PC-9 (cell line): ENCODE results near the gene PTX3. TPM values are rescaled to one million over a fixed set of nuclear protein-coding genes. Genes with fewer than 3 reads are reported as not detected.

Source experiments
- BruUV-seq: library from RNA; stranded (reverse); fragments of 400-500 nt; replicated peaks from 2 replicates; lab custom pipeline; 2021; lab: Mats Ljungman, UMichigan
- CTCF ChIA-PET: fragments of 300-600 bp; sonication (Branson Sonifier 250); formaldehyde crosslinking; loops from one replicate; lab custom pipeline; 2022; ENCODE audit warnings: antibody characterized with exemption; lab: Charles Lee
- POLR2A ChIA-PET: fragments of 300-600 bp; sonication (Branson Sonifier 250); formaldehyde crosslinking; loops from one replicate; lab custom pipeline; 2022; ENCODE audit warnings: antibody characterized with exemption; ENCODE audit not compliant: unreplicated experiment; lab: Charles Lee
- DNase-seq, 2 experiments: peaks; one replicate each; pipeline versions ENCODE4 v3.0.0 to v3.0.0-alpha.2; 2015 to 2022; ENCODE audit warnings: mixed read lengths in 1 of 2
- H2AFZ ChIP-seq: fragments of 200-600 bp; sonication (generic); 2 replicates; pipeline ENCODE4 v1.8.1; 2017; ENCODE audit warnings: antibody characterized with exemption
- H3F3A ChIP-seq: fragments of 200-600 bp; sonication (generic); 2 replicates; pipeline ENCODE4 v1.8.1; 2017; ENCODE audit warnings: antibody characterized with exemption, mild to moderate bottlenecking, low read depth; ENCODE audit not compliant: insufficient read depth
- H3K27ac ChIP-seq: fragments of 200-600 bp; sonication (generic); 2 replicates; pipeline ENCODE4 v1.6.1; 2016; ENCODE audit warnings: mixed run types
- H3K27me3 ChIP-seq: fragments of 200-600 bp; sonication (generic); 2 replicates; pipeline ENCODE4 v1.6.1; 2016; ENCODE audit warnings: low read depth, mixed run types; ENCODE audit not compliant: insufficient read depth
- H3K36me3 ChIP-seq: fragments of 200-600 bp; sonication (generic); 2 replicates; pipeline ENCODE4 v1.6.1; 2016; ENCODE audit warnings: low read depth, mixed run types
- H3K4me1 ChIP-seq: fragments of 200-600 bp; sonication (generic); replicated peaks from 2 replicates; pipeline ENCODE4 v1.6.1; 2016; ENCODE audit warnings: mixed run types; ENCODE audit not compliant: insufficient read depth
- H3K4me2 ChIP-seq: fragments of 200-600 bp; sonication (generic); 2 replicates; pipeline ENCODE4 v1.6.1; 2017; ENCODE audit warnings: mixed run types
- H3K4me3 ChIP-seq: fragments of 200-600 bp; sonication (generic); 2 replicates; pipeline ENCODE4 v1.6.1; 2016; ENCODE audit warnings: mixed run types
- H3K79me2 ChIP-seq: fragments of 200-600 bp; sonication (generic); 2 replicates; pipeline ENCODE4 v1.6.1; 2017; ENCODE audit warnings: low read depth, mixed run types
- H3K9me2 ChIP-seq: fragments of 200-600 bp; sonication (generic); 2 replicates; pipeline ENCODE4 v1.8.1; 2017; ENCODE audit warnings: mild to moderate bottlenecking; ENCODE audit not compliant: insufficient read depth
- H3K9me3 ChIP-seq: fragments of 200-600 bp; sonication (generic); 2 replicates; pipeline ENCODE4 v1.8.1; 2016; ENCODE audit warnings: low read depth; ENCODE audit not compliant: insufficient read depth
- H4K20me1 ChIP-seq: fragments of 200-600 bp; sonication (generic); 2 replicates; pipeline ENCODE4 v1.8.1; 2017; ENCODE audit not compliant: insufficient read depth
- CTCF ChIP-seq: fragments of 200-600 bp; sonication (generic); conservative IDR thresholded peaks from 2 replicates; pipeline ENCODE4 v1.6.1; 2017; ENCODE audit warnings: mixed run types, antibody characterized with exemption, mild to moderate bottlenecking, moderate library complexity
- EZH2 ChIP-seq: fragments of 200-600 bp; sonication (generic); IDR thresholded peaks from 2 replicates; pipeline ENCODE4 v1.8.0; 2017; ENCODE audit warnings: antibody characterized with exemption, low read depth
- intact Hi-C: fragments of 100-400 bp; cut with micrococcal nuclease; formaldehyde crosslinking; loops from one replicate; pipeline ENCODE4 v1.10.0; 2022; ENCODE audit not compliant: unreplicated experiment
- total RNA-seq: library from RNA; stranded (reverse); gene quantifications from 2 replicates; pipeline ENCODE4 v1.2.3, GENCODE V29; 2021

Gene PTX3
- total RNA-seq, 1 experiment from 2014 or later: 0.59 TPM

- ChIA-PET POLR2A (interaction anchor here (0.5 kb wide), 1 partner anchor 272 kb away, joined by 3 read pairs; no protein-coding TSS in a partner anchor), CTCF (no interaction called here)
- H3K27ac ChIP-seq: no peak overlapping the region
These were observed 9.2 kb downstream of the PTX3 start for GRCh38 chr3:157445857-157446256.

GRCh38 chr3:157447026-157447694, 10.5 kb downstream of the PTX3 start:
- no peaks in the 10 kb centered on the region for H3K9me3 ChIP-seq
- no TSS peak for BruUV-seq
- no peaks in the 10 kb centered on the region for H4K20me1 ChIP-seq
- peak; percentile 70 for TF ChIP-seq CTCF
- TF ChIP-seq EZH2: no peak
- no peak overlapping the region for H3K4me2 ChIP-seq
- no peak overlapping the region for H3K4me3 ChIP-seq
- no peak overlapping the region for H2AFZ ChIP-seq
- H3K79me2 ChIP-seq: no peaks in the 10 kb centered on the region
- 0 out of 2 replicates have a peak, but pooled peaks cover 5% of the 10 kb centered on the region for H3K36me3 ChIP-seq
- no peak for DNase-seq
- H3K4me1 ChIP-seq: peaks cover 18% of the 10 kb centered on the region
- H3F3A ChIP-seq: 0 out of 2 replicates have a peak, but pooled peaks cover 5% of the 10 kb centered on the region
- no peaks in the 10 kb centered on the region for H3K9me2 ChIP-seq
- no peaks in the 10 kb centered on the region for H3K27me3 ChIP-seq
- ChIA-PET POLR2A (interaction anchor here (0.7 kb wide), 1 partner anchor 308 kb away, joined by 17 read pairs; no protein-coding TSS in a partner anchor), CTCF (interaction anchor here (0.7 kb wide), 1 partner anchor 240 kb away, joined by 7 read pairs; no protein-coding TSS in a partner anchor)
- intact Hi-C loops: loop anchor here (1.0 kb wide), 2 partner anchors 243 to 287 kb away; partner anchors contain the start of gene CCNL1
- no peak overlapping the region for H3K27ac ChIP-seq

More at GRCh38 chr3:157445857-157446256, 9.2 kb downstream of the PTX3 start:
- H3K27me3 ChIP-seq: no peaks in the 10 kb centered on the region
- 0 out of 2 replicates have a peak, but pooled peaks cover 5% of the 10 kb centered on the region for H3F3A ChIP-seq
- H3K9me3 ChIP-seq: no peaks in the 10 kb centered on the region
- DNase-seq: peak in 1 of 2 experiments; percentile 78
- H2AFZ ChIP-seq: no peak overlapping the region
- no peaks in the 10 kb centered on the region for H3K9me2 ChIP-seq
- intact Hi-C loops: no loop called here
- no peak for TF ChIP-seq EZH2
- no peak for TF ChIP-seq CTCF
- 0 out of 2 replicates have a peak, but pooled peaks cover 10% of the 10 kb centered on the region for H3K36me3 ChIP-seq
- no peaks in the 10 kb centered on the region for H4K20me1 ChIP-seq
- no peak overlapping the region for H3K4me3 ChIP-seq
- peak overlapping the region; percentile 35; the same call in 1 of the 2 replicates for H3K4me2 ChIP-seq
- no peaks in the 10 kb centered on the region for H3K79me2 ChIP-seq
- H3K4me1 ChIP-seq: peaks cover 20% of the 10 kb centered on the region
- no TSS peak for BruUV-seq

- no peaks in the 10 kb centered on the region for H3K79me2 ChIP-seq
- no peak overlapping the region for H2AFZ ChIP-seq
- no peaks in the 10 kb centered on the region for H3F3A ChIP-seq
- ChIA-PET CTCF (no interaction called here), POLR2A (no interaction called here)
- H3K9me3 ChIP-seq: no peaks in the 10 kb centered on the region
- intact Hi-C loops: no loop called here
- TF ChIP-seq CTCF (no peak), EZH2 (no peak)
- H3K27ac ChIP-seq: no peak overlapping the region
- no peak for DNase-seq
- no peak overlapping the region for H3K4me3 ChIP-seq
- H3K27me3 ChIP-seq: no peaks in the 10 kb centered on the region
- H3K4me1 ChIP-seq: peaks cover under 1% of the 10 kb centered on the region; the same call in 1 of the 2 replicates
- BruUV-seq: no TSS peak
- H4K20me1 ChIP-seq: no peaks in the 10 kb centered on the region
- H3K4me2 ChIP-seq: no peak overlapping the region
- H3K36me3 ChIP-seq: no peaks in the 10 kb centered on the region
- 0 out of 2 replicates have a peak, but pooled peaks cover 6% of the 10 kb centered on the region for H3K9me2 ChIP-seq
These were observed 15.4 kb downstream of the PTX3 start for GRCh38 chr3:157452097-157452496.
